ENCODE data around the gene LPP.

DNA sequence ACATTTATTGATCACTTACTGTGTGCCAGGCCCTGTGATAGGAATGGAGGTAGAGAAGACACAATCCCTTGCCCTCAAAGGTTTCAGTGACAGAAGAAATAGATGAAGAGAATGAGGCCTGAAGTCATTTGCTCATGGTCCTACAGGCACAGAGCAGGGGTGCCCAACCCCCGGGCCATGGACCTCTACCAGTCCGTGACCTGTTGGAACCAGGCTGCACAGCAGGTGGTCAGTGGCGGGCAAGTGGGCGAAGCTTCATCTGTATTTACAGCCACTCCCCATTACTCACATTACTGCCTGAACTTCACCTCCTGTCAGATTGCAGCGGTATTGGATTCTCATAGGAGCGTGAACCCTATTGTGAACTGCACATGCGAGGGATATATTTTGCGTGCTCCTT, 480.3 kb downstream of the LPP start:
- no peak for TF ChIP-seq SMC3 (IDR thresholded peaks at IDR 0.05; ENCODE audit: borderline replicate concordance, low read length)
- no peak for TF ChIP-seq EZH2 (IDR thresholded peaks at IDR 0.05; ENCODE audit: borderline replicate concordance, control insufficient read depth, low read depth, low read length)
- no peak for TF ChIP-seq CHD2 (IDR thresholded peaks at IDR 0.05; ENCODE audit: borderline replicate concordance, low read depth, low read length)
- TF ChIP-seq, protein P1, sequence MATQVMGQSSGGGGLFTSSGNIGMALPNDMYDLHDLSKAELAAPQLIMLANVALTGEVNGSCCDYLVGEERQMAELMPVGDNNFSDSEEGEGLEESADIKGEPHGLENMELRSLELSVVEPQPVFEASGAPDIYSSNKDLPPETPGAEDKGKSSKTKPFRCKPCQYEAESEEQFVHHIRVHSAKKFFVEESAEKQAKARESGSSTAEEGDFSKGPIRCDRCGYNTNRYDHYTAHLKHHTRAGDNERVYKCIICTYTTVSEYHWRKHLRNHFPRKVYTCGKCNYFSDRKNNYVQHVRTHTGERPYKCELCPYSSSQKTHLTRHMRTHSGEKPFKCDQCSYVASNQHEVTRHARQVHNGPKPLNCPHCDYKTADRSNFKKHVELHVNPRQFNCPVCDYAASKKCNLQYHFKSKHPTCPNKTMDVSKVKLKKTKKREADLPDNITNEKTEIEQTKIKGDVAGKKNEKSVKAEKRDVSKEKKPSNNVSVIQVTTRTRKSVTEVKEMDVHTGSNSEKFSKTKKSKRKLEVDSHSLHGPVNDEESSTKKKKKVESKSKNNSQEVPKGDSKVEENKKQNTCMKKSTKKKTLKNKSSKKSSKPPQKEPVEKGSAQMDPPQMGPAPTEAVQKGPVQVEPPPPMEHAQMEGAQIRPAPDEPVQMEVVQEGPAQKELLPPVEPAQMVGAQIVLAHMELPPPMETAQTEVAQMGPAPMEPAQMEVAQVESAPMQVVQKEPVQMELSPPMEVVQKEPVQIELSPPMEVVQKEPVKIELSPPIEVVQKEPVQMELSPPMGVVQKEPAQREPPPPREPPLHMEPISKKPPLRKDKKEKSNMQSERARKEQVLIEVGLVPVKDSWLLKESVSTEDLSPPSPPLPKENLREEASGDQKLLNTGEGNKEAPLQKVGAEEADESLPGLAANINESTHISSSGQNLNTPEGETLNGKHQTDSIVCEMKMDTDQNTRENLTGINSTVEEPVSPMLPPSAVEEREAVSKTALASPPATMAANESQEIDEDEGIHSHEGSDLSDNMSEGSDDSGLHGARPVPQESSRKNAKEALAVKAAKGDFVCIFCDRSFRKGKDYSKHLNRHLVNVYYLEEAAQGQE (IDR thresholded peaks at IDR 0.05; ENCODE audit: low read depth, low read length) = no peak
- TF ChIP-seq BCL11A (IDR thresholded peaks at IDR 0.05; ENCODE audit: low read depth, low read length) = no peak
- TF ChIP-seq FOXM1 (IDR thresholded peaks at IDR 0.05; ENCODE audit: low read depth, low read length) = no peak
- TF ChIP-seq, protein P2, sequence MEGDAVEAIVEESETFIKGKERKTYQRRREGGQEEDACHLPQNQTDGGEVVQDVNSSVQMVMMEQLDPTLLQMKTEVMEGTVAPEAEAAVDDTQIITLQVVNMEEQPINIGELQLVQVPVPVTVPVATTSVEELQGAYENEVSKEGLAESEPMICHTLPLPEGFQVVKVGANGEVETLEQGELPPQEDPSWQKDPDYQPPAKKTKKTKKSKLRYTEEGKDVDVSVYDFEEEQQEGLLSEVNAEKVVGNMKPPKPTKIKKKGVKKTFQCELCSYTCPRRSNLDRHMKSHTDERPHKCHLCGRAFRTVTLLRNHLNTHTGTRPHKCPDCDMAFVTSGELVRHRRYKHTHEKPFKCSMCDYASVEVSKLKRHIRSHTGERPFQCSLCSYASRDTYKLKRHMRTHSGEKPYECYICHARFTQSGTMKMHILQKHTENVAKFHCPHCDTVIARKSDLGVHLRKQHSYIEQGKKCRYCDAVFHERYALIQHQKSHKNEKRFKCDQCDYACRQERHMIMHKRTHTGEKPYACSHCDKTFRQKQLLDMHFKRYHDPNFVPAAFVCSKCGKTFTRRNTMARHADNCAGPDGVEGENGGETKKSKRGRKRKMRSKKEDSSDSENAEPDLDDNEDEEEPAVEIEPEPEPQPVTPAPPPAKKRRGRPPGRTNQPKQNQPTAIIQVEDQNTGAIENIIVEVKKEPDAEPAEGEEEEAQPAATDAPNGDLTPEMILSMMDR (IDR thresholded peaks at IDR 0.05 in 2 of 3, conservative IDR thresholded peaks at IDR 0.05 in 1 of 3; ENCODE audit: control insufficient read depth in 2 of 3, extremely low read depth in 1 of 3, insufficient read depth in 1 of 3, low read depth in 3 of 3, low read length in 3 of 3) = no peak
- TF ChIP-seq MEF2A (IDR thresholded peaks at IDR 0.05; ENCODE audit: insufficient read depth, low read depth, low read length) = no peak
- TF ChIP-seq KLF5 (IDR thresholded peaks at IDR 0.05; ENCODE audit: partially characterized antibody) = no peak
- TF ChIP-seq, protein P3, sequence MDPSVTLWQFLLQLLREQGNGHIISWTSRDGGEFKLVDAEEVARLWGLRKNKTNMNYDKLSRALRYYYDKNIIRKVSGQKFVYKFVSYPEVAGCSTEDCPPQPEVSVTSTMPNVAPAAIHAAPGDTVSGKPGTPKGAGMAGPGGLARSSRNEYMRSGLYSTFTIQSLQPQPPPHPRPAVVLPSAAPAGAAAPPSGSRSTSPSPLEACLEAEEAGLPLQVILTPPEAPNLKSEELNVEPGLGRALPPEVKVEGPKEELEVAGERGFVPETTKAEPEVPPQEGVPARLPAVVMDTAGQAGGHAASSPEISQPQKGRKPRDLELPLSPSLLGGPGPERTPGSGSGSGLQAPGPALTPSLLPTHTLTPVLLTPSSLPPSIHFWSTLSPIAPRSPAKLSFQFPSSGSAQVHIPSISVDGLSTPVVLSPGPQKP (IDR thresholded peaks at IDR 0.05; ENCODE audit: low read depth, low read length) = no peak
- TF ChIP-seq MYC (IDR thresholded peaks at IDR 0.05; ENCODE audit: insufficient read depth, insufficient read length, insufficient replicate concordance, low read length, severe bottlenecking) = no peak
- no peak for TF ChIP-seq TAF1 (IDR thresholded peaks at IDR 0.05; ENCODE audit: borderline replicate concordance, low read depth, low read length)

All from GM12878 (cell line).